Measurements from ENCODE around the gene ERO1A.

DNA sequence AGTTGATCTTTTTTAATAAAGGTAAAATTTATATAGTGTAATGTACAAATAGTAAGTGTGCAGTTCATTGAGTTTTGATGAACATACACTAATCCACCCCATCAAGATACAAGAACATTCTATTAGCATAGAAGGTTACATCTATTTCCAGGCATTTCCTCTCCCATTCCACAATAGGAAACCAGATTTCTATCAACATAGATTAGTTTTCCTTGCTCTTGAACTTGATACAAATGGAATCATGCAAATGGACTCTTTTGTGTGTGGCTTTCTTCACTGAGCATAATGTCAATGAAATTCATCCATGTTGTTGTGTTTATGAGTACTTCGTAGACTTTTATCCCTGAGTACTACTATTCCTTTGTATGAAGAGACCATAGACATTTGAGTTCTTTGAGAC, 45.4 kb upstream of the ERO1A start:
- TF ChIP-seq, protein P1, sequence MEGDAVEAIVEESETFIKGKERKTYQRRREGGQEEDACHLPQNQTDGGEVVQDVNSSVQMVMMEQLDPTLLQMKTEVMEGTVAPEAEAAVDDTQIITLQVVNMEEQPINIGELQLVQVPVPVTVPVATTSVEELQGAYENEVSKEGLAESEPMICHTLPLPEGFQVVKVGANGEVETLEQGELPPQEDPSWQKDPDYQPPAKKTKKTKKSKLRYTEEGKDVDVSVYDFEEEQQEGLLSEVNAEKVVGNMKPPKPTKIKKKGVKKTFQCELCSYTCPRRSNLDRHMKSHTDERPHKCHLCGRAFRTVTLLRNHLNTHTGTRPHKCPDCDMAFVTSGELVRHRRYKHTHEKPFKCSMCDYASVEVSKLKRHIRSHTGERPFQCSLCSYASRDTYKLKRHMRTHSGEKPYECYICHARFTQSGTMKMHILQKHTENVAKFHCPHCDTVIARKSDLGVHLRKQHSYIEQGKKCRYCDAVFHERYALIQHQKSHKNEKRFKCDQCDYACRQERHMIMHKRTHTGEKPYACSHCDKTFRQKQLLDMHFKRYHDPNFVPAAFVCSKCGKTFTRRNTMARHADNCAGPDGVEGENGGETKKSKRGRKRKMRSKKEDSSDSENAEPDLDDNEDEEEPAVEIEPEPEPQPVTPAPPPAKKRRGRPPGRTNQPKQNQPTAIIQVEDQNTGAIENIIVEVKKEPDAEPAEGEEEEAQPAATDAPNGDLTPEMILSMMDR (conservative IDR thresholded peaks at IDR 0.05 in 1 of 2, IDR thresholded peaks at IDR 0.05 in 1 of 2; ENCODE audit: low read depth in 1 of 2, low read length in 2 of 2): no peak
- TF ChIP-seq EZH2 (IDR thresholded peaks at IDR 0.05; ENCODE audit: low read length, missing control alignments): no peak
